ENCODE measurements around the gene ANKRD45. TPM values are rescaled to one million over a fixed set of nuclear protein-coding genes. Genes with fewer than 3 reads are reported as not detected.
"Not testable (repeated sequence)": the region's sequence is repeated elsewhere in the genome, so short reads cannot be mapped to it uniquely, and the experiment has no call there.

The ANKRD45 gene
- polyA plus RNA-seq, 1 of the 3 experiments (the other 2 are of a cell fraction): 1.8 TPM

GRCh38 chr1:173682184-173682583, 12.5 kb upstream of the ANKRD45 start:
- CTCF ChIA-PET: interaction anchor here (0.6 kb wide), 2 partner anchors 203 to 369 kb away, joined by 3 read pairs; no protein-coding TSS in a partner anchor

GRCh38 chr1:173680152-173680551, 10.5 kb upstream of the ANKRD45 start:
- POLR2A ChIA-PET; H3K4me3 ChIP-seq (ENCODE audit: low read depth in 2 of 2, low read length in 1 of 2); H3K79me2 ChIP-seq (ENCODE audit: insufficient read depth); H2AFZ ChIP-seq (ENCODE audit: low read depth); H3K4me1 ChIP-seq (ENCODE audit: control insufficient read depth in 1 of 2, insufficient read depth in 2 of 2, low read depth in 1 of 2, low read length in 1 of 2); H3K27me3 ChIP-seq (ENCODE audit: insufficient read depth); H3K4me2 ChIP-seq; H4K20me1 ChIP-seq (ENCODE audit: insufficient read depth); H3K9me2 ChIP-seq; H3K27ac ChIP-seq (ENCODE audit: low read depth in 2 of 2, low read length in 1 of 2); H3K36me3 ChIP-seq (replicated peaks in 1 of 2; ENCODE audit: control insufficient read depth in 1 of 2, insufficient read depth in 2 of 2, low read length in 1 of 2); H3F3A ChIP-seq (replicated peaks; ENCODE audit: insufficient read depth); H3K9me3 ChIP-seq; H3K9ac ChIP-seq; CTCF ChIA-PET; DNase-seq: not testable (repeated sequence)
- WGBS (ENCODE audit: low lambda C conversion rate): 26% methylated on average over 5 of the region's 5 CpGs

More at GRCh38 chr1:173682184-173682583, 12.5 kb upstream of the ANKRD45 start:
- Histone ChIP-seq H3F3A (replicated peaks; ENCODE audit: insufficient read depth) (no peaks in the 10 kb centered on the region), H2AFZ (ENCODE audit: low read depth) (no peak overlapping the region), H3K4me2 (no peak overlapping the region), H3K4me3 (ENCODE audit: low read depth in 2 of 2, low read length in 1 of 2) (no peak overlapping the region), H3K9me3 (no peaks in the 10 kb centered on the region), H3K27ac (ENCODE audit: low read depth in 2 of 2, low read length in 1 of 2) (no peak overlapping the region), H3K27me3 (ENCODE audit: insufficient read depth) (no peaks in the 10 kb centered on the region), H3K9ac (no peak overlapping the region), H3K9me2 (no peaks in the 10 kb centered on the region), H3K79me2 (ENCODE audit: insufficient read depth) (no peaks in the 10 kb centered on the region), H4K20me1 (ENCODE audit: insufficient read depth) (no peaks in the 10 kb centered on the region), H3K4me1 (ENCODE audit: control insufficient read depth in 1 of 2, insufficient read depth in 2 of 2, low read depth in 1 of 2, low read length in 1 of 2) (no peaks in the 10 kb centered on the region), H3K36me3 (replicated peaks in 1 of 2; ENCODE audit: control insufficient read depth in 1 of 2, insufficient read depth in 2 of 2, low read length in 1 of 2) (no peaks in the 10 kb centered on the region)
- POLR2A ChIA-PET: no interaction called here
- TF ChIP-seq, protein P1, sequence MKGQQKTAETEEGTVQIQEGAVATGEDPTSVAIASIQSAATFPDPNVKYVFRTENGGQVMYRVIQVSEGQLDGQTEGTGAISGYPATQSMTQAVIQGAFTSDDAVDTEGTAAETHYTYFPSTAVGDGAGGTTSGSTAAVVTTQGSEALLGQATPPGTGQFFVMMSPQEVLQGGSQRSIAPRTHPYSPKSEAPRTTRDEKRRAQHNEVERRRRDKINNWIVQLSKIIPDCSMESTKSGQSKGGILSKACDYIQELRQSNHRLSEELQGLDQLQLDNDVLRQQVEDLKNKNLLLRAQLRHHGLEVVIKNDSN (IDR thresholded peaks at IDR 0.05; ENCODE audit: borderline replicate concordance, low read depth): no peak
- TF ChIP-seq FOXJ3 (CRISPR knock-in tag; IDR thresholded peaks at IDR 0.05): no peak
- TF ChIP-seq RXRA (IDR thresholded peaks at IDR 0.05; ENCODE audit: borderline replicate concordance, low read depth): no peak
- TF ChIP-seq FOSL2 (IDR thresholded peaks at IDR 0.05; ENCODE audit: borderline replicate concordance, low read depth): no peak
- no peak for TF ChIP-seq RAD21 (IDR thresholded peaks at IDR 0.05; ENCODE audit: low read length)
- no peak for TF ChIP-seq GATA2 (CRISPR knock-in tag; IDR thresholded peaks at IDR 0.05)
- TF ChIP-seq EP300 (IDR thresholded peaks at IDR 0.05; ENCODE audit: borderline replicate concordance in 1 of 2, low read depth in 1 of 2, low read length in 1 of 2): no peak
- TF ChIP-seq IRF3 (IDR thresholded peaks at IDR 0.05; ENCODE audit: low read depth, low read length): no peak
- no peak for DNase-seq

- H2AFZ ChIP-seq (ENCODE audit: low read depth); H3K4me2 ChIP-seq; H3K27ac ChIP-seq (ENCODE audit: low read depth in 2 of 2, low read length in 1 of 2); H3F3A ChIP-seq (replicated peaks; ENCODE audit: insufficient read depth); H3K9me2 ChIP-seq; H3K4me3 ChIP-seq (ENCODE audit: low read depth in 2 of 2, low read length in 1 of 2); DNase-seq; H3K79me2 ChIP-seq (ENCODE audit: insufficient read depth); H3K27me3 ChIP-seq (ENCODE audit: insufficient read depth); H3K9me3 ChIP-seq; H3K36me3 ChIP-seq (replicated peaks in 1 of 2; ENCODE audit: control insufficient read depth in 1 of 2, insufficient read depth in 2 of 2, low read length in 1 of 2); H4K20me1 ChIP-seq (ENCODE audit: insufficient read depth); H3K9ac ChIP-seq; POLR2A ChIA-PET; H3K4me1 ChIP-seq (ENCODE audit: control insufficient read depth in 1 of 2, insufficient read depth in 2 of 2, low read depth in 1 of 2, low read length in 1 of 2): not testable (repeated sequence)
- 55% methylated on average over 2 of the region's 2 CpGs for WGBS (ENCODE audit: low lambda C conversion rate)
- CTCF ChIA-PET: interaction anchor here (0.6 to 1.1 kb wide), 2 partner anchors 10 to 394 kb away, joined by 3 read pairs; no protein-coding TSS in a partner anchor
These were observed 4.8 kb upstream of the ANKRD45 start for GRCh38 chr1:173674496-173674895.

Measured in SK-N-SH (cell line).